ENCODE data around the gene WDR81.
"Not testable (repeated sequence)": the region's sequence is repeated elsewhere in the genome, so short reads cannot be mapped to it uniquely, and the experiment has no call there.

The WDR81 gene

DNA sequence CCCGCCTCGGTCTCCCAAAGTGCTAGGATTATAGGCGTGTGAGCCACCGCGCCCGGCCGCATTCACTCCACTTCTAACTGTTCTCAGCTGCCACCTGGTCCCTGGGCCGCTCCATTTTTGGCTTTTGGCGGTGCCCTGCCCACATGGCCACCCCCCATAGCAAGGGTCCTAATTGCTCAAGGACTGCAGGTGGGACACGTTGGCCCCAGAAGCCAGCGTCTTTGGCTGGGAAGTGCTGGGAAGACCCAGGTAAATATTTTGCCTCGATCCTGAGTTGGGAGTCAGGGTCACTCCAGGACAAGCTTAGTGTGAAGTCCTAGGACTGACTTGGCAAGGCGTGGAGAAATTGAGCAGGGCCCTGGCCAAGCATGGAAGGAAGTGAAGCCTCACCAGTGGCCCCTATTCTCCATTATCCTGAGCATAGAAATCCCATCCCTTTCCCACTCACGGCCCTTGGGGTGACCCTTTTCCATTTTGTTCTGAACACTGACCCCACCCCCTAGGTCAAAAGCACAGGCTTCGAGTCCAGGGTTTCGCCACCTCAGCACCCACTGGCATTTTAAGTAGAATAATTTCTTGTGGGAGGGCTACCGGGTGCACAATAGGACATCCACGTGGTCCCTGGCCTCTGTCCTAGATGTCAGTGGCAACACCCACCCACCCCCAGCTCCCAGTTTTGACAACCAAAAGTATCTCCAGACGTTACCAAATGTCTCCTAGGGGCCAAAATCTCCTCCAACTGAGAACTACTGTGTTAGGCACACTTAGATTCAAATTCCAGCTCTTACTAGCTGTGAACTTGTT is 5.9 kb upstream of the WDR81 start:
- Histone ChIP-seq H3K4me3 (ENCODE audit: low read depth, low read length) (no peak overlapping the region), H3K9me3 (ENCODE audit: control insufficient read depth, insufficient read depth, low read depth, low read length) (no peaks in the 10 kb centered on the region), H3K4me1 (ENCODE audit: control insufficient read depth, insufficient read depth, low read length) (peaks cover 16% of the 10 kb centered on the region), H3K36me3 (ENCODE audit: control insufficient read depth in 2 of 2, insufficient read depth in 1 of 2, low read length in 2 of 2) (peaks cover 0 to 3% of the 10 kb centered on the region in 2 experiments; a peak in 1 of 3 replicates), H3K27ac (ENCODE audit: extremely low read depth, low read depth, low read length) (no peak overlapping the region)
- CTCF ChIA-PET, result interaction anchor here (0.6 to 8.4 kb wide), 6 partner anchors 10 to 511 kb away, joined by 3 to 104 read pairs (median 4); no protein-coding TSS in a partner anchor
- POLR2A ChIA-PET, result interaction anchor here (0.7 to 2.9 kb wide), 4 partner anchors 18 to 567 kb away, joined by 3 to 26 read pairs (median 10); partner anchors contain the start of genes RPA1 and SMYD4
- TF ChIP-seq ZNF426 (tag by site-specific recombination; IDR thresholded peaks at IDR 0.05) (no peak), ZNF514 (tag by site-specific recombination; IDR thresholded peaks at IDR 0.05) (no peak)

- Histone ChIP-seq H3K27ac (ENCODE audit: extremely low read depth, low read depth, low read length) (no peak overlapping the region), H3K36me3 (ENCODE audit: control insufficient read depth in 2 of 2, insufficient read depth in 1 of 2, low read length in 2 of 2) (peaks cover 0 to 2% of the 10 kb centered on the region in 2 experiments; a peak in 1 of 3 replicates), H3K9me3 (ENCODE audit: control insufficient read depth, insufficient read depth, low read depth, low read length) (no peaks in the 10 kb centered on the region), H3K4me1 (ENCODE audit: control insufficient read depth, insufficient read depth, low read length) (peaks cover 3% of the 10 kb centered on the region), H3K4me3 (ENCODE audit: low read depth, low read length) (no peak overlapping the region)
- TF ChIP-seq ZEB2 (tag by site-specific recombination; IDR thresholded peaks at IDR 0.05) (peak; percentile 85), ZNF654 (tag by site-specific recombination; IDR thresholded peaks at IDR 0.05; ENCODE audit: low read depth) (peak; percentile 91), PRDM1 (tag by site-specific recombination; IDR thresholded peaks at IDR 0.05) (no peak), CTCF (tag by site-specific recombination; IDR thresholded peaks at IDR 0.05) (peak; percentile 83), ZNF629 (tag by site-specific recombination; IDR thresholded peaks at IDR 0.05) (0 out of 2 replicates have a peak, but pooled peaks have one; percentile 14), ZNF335 (tag by site-specific recombination; conservative IDR thresholded peaks at IDR 0.05) (peak; percentile 48; the same call in 1 of the 2 replicates), ZNF518A (tag by site-specific recombination; conservative IDR thresholded peaks at IDR 0.05; ENCODE audit: low read depth) (no peak), ZNF174 (tag by site-specific recombination; IDR thresholded peaks at IDR 0.05) (no peak), ZNF175 (tag by site-specific recombination; IDR thresholded peaks at IDR 0.05) (no peak), SP7 (tag by site-specific recombination; IDR thresholded peaks at IDR 0.05) (0 out of 2 replicates have a peak, but pooled peaks have one; percentile 13), ZNF555 (tag by site-specific recombination; conservative IDR thresholded peaks at IDR 0.05) (no peak), KLF17 (tag by site-specific recombination; IDR thresholded peaks at IDR 0.05) (0 out of 2 replicates have a peak, but pooled peaks have one; percentile 46), ZNF2 (tag by site-specific recombination; IDR thresholded peaks at IDR 0.05) (0 out of 2 replicates have a peak, but pooled peaks have one; percentile 41), ZNF157 (tag by site-specific recombination; IDR thresholded peaks at IDR 0.05) (no peak), OSR2 (tag by site-specific recombination; IDR thresholded peaks at IDR 0.05) (no peak)
- TF ChIP-seq, protein P1, sequence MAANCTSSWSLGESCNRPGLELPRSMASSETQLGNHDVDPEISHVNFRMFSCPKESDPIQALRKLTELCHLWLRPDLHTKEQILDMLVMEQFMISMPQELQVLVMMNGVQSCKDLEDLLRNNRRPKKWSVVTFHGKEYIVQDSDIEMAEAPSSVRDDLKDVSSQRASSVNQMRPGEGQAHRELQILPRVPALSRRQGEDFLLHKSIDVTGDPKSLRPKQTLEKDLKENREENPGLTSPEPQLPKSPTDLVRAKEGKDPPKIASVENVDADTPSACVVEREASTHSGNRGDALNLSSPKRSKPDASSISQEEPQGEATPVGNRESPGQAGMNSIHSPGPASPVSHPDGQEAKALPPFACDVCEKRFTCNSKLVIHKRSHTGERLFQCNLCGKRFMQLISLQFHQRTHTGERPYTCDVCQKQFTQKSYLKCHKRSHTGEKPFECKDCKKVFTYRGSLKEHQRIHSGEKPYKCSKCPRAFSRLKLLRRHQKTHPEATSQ (tag by site-specific recombination; IDR thresholded peaks at IDR 0.05), result no peak
- CTCF ChIA-PET, result interaction anchor here (0.6 to 8.4 kb wide), 40 partner anchors 8 to 677 kb away, joined by 3 to 104 read pairs (median 4); partner anchors contain the start of gene RTN4RL1
- POLR2A ChIA-PET, result interaction anchor here (0.5 to 1.5 kb wide), 4 partner anchors 48 to 108 kb away, joined by 3 to 5 read pairs (median 4); partner anchors contain the start of gene SMYD4
Observed at GRCh38 chr17:1720856-1721386, 3.6 kb upstream of the WDR81 start.

DNA sequence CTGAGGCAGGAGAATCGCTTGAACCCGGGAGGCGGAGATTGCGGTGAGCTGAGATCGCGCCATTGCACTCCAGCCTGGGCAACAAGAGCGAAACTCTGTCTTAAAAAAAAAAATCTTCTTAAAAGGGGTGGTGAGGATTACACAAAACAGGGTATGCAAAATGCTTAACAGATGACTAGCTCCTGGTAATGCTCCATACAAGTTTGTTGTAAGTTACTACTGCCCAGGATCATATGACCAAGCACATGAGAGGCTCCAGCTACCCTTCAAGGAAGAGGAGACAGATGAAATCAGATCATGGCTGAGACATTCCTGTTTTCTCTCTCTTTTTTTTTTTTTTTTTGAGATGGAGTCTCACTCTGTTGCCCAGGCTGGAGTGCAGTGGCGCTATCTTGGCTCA is 2.5 kb upstream of the WDR81 start:
- H3K36me3 ChIP-seq (ENCODE audit: control insufficient read depth in 2 of 2, insufficient read depth in 1 of 2, low read length in 2 of 2), result peaks cover 0 to 13% of the 10 kb centered on the region in 2 experiments; a peak in 1 of 3 replicates
- H3K4me3 ChIP-seq (ENCODE audit: low read depth, low read length); H3K9me3 ChIP-seq (ENCODE audit: control insufficient read depth, insufficient read depth, low read depth, low read length); H3K4me1 ChIP-seq (ENCODE audit: control insufficient read depth, insufficient read depth, low read length); H3K27ac ChIP-seq (ENCODE audit: extremely low read depth, low read depth, low read length): not testable (repeated sequence)
- ChIA-PET CTCF (interaction anchor here (0.6 to 8.4 kb wide), 21 partner anchors 9 to 523 kb away, joined by 3 to 104 read pairs (median 4); partner anchors contain the start of gene RTN4RL1), POLR2A (interaction anchor here (0.7 to 1.5 kb wide), 4 partner anchors 44 to 301 kb away, joined by 3 to 5 read pairs (median 4); no protein-coding TSS in a partner anchor)

All from HEK293 (cell line).